Endothelial cell of umbilical vein (primary cell): ENCODE data around the gene ARL8B.

ENCODE experiments used
- GATA2 ChIP-seq: IDR thresholded peaks from 2 replicates; pipeline ENCODE4 v1.7.0; 2011; ENCODE audit warnings: low read depth, mild to moderate bottlenecking, moderate library complexity, mixed read lengths, low read length; ENCODE audit not compliant: insufficient read length, insufficient read depth
- POLR2A ChIP-seq: IDR thresholded peaks from 2 replicates; pipeline ENCODE4 v1.6.1; 2012; ENCODE audit warnings: low read depth, mild to moderate bottlenecking, control low read depth, low read length
- TF ChIP-seq, protein P1 (sequence below), 2 donors: IDR thresholded peaks; 1 replicate in 1 of 2; 2 replicates in 1 of 2; pipeline ENCODE4 v1.5.1; 2011; ENCODE audit warnings: low read length in 2 of 2, mild to moderate bottlenecking in 2 of 2, moderate library complexity in 2 of 2, control low read depth in 1 of 2, inconsistent platforms in 1 of 2, low read depth in 1 of 2; ENCODE audit not compliant: insufficient read depth in 1 of 2; ENCODE audit errors: extremely low read depth in 1 of 2

DNA sequence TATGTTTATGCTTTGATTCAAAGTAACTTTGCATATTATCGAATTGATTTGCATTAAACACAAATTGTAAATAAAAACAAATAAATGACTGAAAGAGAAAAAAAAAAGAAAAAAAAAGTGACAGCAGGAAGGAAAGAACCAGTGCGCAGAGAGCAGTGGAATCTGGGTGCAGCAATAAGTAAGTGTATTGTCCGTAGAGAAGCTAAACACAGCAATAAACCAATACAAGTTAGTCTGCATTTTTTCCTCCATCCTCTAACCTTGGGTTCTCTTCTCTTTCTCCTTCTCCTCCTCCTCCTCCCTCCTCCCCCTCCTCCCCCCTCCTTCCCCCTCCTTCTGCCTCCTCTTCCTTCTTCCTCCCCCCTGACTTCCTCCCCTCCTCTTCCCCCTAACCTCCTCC lies 18.3 kb upstream of the ARL8B start:
- TF ChIP-seq POLR2A (no peak), GATA2 (no peak)
- TF ChIP-seq, protein P1, sequence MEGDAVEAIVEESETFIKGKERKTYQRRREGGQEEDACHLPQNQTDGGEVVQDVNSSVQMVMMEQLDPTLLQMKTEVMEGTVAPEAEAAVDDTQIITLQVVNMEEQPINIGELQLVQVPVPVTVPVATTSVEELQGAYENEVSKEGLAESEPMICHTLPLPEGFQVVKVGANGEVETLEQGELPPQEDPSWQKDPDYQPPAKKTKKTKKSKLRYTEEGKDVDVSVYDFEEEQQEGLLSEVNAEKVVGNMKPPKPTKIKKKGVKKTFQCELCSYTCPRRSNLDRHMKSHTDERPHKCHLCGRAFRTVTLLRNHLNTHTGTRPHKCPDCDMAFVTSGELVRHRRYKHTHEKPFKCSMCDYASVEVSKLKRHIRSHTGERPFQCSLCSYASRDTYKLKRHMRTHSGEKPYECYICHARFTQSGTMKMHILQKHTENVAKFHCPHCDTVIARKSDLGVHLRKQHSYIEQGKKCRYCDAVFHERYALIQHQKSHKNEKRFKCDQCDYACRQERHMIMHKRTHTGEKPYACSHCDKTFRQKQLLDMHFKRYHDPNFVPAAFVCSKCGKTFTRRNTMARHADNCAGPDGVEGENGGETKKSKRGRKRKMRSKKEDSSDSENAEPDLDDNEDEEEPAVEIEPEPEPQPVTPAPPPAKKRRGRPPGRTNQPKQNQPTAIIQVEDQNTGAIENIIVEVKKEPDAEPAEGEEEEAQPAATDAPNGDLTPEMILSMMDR (IDR thresholded peaks at IDR 0.05; ENCODE audit: extremely low read depth in 1 of 2, insufficient read depth in 1 of 2, low read depth in 1 of 2, low read length in 2 of 2), result no peak
